Esophagus (tissue), 2 donors: ENCODE data around the gene RARS1. TPM values are rescaled to one million over a fixed set of nuclear protein-coding genes. Genes with fewer than 3 reads are reported as not detected.

Experiments used
- H3K27ac ChIP-seq, 2 donors: one replicate each; pipeline ENCODE4 v1.5.1; 2013; ENCODE audit warnings: low read depth in 2 of 2, mild to moderate bottlenecking in 2 of 2, inconsistent platforms in 1 of 2, low read length in 1 of 2, moderate library complexity in 1 of 2
- H3K27me3 ChIP-seq, 2 donors: one replicate each; pipeline ENCODE4 v1.6.1; 2013; ENCODE audit warnings: low read length in 2 of 2, control low read depth in 1 of 2, mild to moderate bottlenecking in 1 of 2; ENCODE audit not compliant: insufficient read depth in 2 of 2, control insufficient read depth in 1 of 2
- H3K36me3 ChIP-seq, 2 donors: one replicate each; pipeline ENCODE4 v1.6.1; 2013; ENCODE audit warnings: low read length in 1 of 2; ENCODE audit not compliant: control insufficient read depth in 2 of 2, insufficient read depth in 2 of 2
- H3K4me1 ChIP-seq, 2 donors: one replicate each; pipeline ENCODE4 v1.6.1; 2013; ENCODE audit warnings: low read length in 1 of 2; ENCODE audit not compliant: control insufficient read depth in 2 of 2, insufficient read depth in 2 of 2
- H3K4me3 ChIP-seq, 2 donors: one replicate each; pipeline ENCODE4 v1.5.1; 2013; ENCODE audit warnings: low read length in 2 of 2, mild to moderate bottlenecking in 2 of 2, low read depth in 1 of 2, moderate library complexity in 1 of 2
- H3K9me3 ChIP-seq, 2 donors: one replicate each; pipeline ENCODE4 v1.6.1; 2013; ENCODE audit warnings: mild to moderate bottlenecking in 2 of 2, low read depth in 1 of 2, low read length in 1 of 2, moderate library complexity in 1 of 2; ENCODE audit not compliant: control insufficient read depth in 2 of 2, insufficient read depth in 1 of 2
- WGBS, 2 donors: extraction: QIAGEN DNeasy Blood & Tissue Kit; methylation state at CpG; one replicate each; pipeline ENCODE4 v1.1.7; 2013; 5-methylcytosine and 5-hydroxymethylcytosine counted together
- polyA plus RNA-seq, 2 donors: library from polyadenylated mRNA; stranded (reverse); fragments of 200-250 nt; gene quantifications; one replicate each; pipeline ENCODE4 v1.2.3, GENCODE V29; 2013
- donor health status: healthy with polysubstance abuse.
- donor health status: Bipolar disorder and iron deficiency.

The RARS1 gene
- 10 to 100 TPM; 26.9 to 44.6 TPM for polyA plus RNA-seq

GRCh38 chr5:168486136-168486879 lies at the start of gene RARS1:
Gene RARS1, plus strand, starts transcription at chr5:168486471. Its CDS starts 28 bp downstream, at chr5:168486499.
- H3K4me3 ChIP-seq: peak within 1 kb of the TSS; percentile 98 to 99
- 0 to 1% methylated on average over 40 of the region's 40 CpGs for WGBS, 2 donors
- H3K27ac ChIP-seq: peak within 1 kb of the TSS; percentile 78 to 87
- no peaks in the 10 kb centered on the region for H3K27me3 ChIP-seq
- H3K36me3 ChIP-seq: peaks cover 5 to 7% of the 10 kb centered on the region in 2 donors
- no peaks in the 10 kb centered on the region for H3K4me1 ChIP-seq
- H3K9me3 ChIP-seq: no peaks in the 10 kb centered on the region

GRCh38 chr5:168438349-168438748 lies 47.9 kb upstream of the RARS1 start:
- WGBS, 2 donors: 61 to 65% methylated on average over 5 of the region's 5 CpGs
- Histone ChIP-seq H3K36me3 (peaks cover 0 to 19% of the 10 kb centered on the region in 2 donors), H3K27ac (no peak overlapping the region), H3K27me3 (no peaks in the 10 kb centered on the region), H3K4me3 (no peak overlapping the region), H3K4me1 (no peaks in the 10 kb centered on the region), H3K9me3 (peaks cover 0 to 3% of the 10 kb centered on the region in 2 donors)

DNA sequence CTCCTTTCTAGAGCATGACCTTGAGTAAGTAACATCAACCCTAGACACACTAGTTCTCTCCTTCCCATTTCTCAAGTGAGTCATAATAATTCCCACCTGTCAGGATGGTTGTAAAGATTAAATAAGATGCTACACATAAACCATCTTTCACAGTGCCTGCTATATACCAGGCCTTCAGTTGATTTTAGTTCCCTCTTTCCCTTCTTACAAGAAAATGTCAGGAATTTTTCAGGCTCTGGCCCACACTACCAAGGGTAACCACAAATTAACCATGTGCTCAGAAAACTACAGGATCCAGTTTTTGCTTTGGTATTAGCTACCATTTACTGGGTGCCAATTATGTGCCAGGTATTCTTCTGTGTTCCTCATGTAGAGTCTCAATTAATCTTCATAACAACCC lies 42.7 kb upstream of the RARS1 start:
- no peak overlapping the region for H3K4me3 ChIP-seq
- H3K4me1 ChIP-seq: no peaks in the 10 kb centered on the region
- no peaks in the 10 kb centered on the region for H3K27me3 ChIP-seq

DNA sequence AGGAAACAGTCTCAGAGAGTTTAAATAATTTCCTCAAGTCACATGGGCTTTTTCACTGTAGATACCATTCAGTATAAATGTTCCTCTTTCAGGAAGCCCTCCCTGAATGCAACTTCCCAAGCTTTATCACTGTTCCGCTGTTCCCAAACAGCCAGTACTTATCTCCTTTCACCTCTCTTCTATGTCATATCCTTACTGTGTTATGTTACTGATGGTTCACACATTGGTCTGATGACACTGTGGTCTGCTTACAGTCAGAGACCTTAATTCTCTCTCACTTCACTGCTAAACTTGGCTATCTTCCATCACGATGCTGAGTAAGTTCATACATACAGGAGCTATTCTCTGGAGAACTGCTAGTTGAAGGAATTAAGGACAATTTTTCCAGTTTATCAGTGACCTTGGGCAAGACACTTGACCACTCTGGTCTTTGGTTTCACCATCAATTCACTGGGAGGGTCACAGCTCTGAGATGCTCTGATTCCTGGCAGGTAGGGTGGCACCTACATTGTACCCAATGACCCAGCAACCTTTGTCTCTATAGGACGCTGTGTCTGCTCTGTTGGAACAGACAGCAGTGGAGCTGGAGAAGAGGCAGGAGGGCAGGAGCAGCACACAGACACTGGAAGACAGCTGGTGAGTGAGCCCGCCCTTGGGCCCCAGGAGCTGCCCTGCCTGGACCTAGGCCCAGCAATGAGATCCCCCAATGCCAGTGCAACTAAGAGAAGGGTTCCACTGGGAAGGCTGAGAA lies 42.1 kb upstream of the RARS1 start:
- no peaks in the 10 kb centered on the region for H3K27me3 ChIP-seq
- H3K9me3 ChIP-seq: peaks cover 0 to 3% of the 10 kb centered on the region in 2 donors
- 90% methylated on average over 4 of the region's 4 CpGs for WGBS, 2 donors
- no peak overlapping the region for H3K4me3 ChIP-seq
- no peak overlapping the region for H3K27ac ChIP-seq
- H3K36me3 ChIP-seq: peaks cover 0 to 14% of the 10 kb centered on the region in 2 donors
- H3K4me1 ChIP-seq: no peaks in the 10 kb centered on the region

More for the DNA sequence above, 42.7 kb upstream of the RARS1 start:
- Histone ChIP-seq H3K36me3 (peaks cover 0 to 14% of the 10 kb centered on the region in 2 donors), H3K9me3 (peaks cover 0 to 3% of the 10 kb centered on the region in 2 donors), H3K27ac (no peak overlapping the region)

GRCh38 chr5:168446983-168447619 lies 39.2 kb upstream of the RARS1 start:
- WGBS, 2 donors: 86 to 90% methylated on average over 10 of the region's 10 CpGs
- H3K4me3 ChIP-seq: no peak overlapping the region
- H3K4me1 ChIP-seq: no peaks in the 10 kb centered on the region
- H3K27ac ChIP-seq: no peak overlapping the region
- H3K9me3 ChIP-seq: no peaks in the 10 kb centered on the region
- H3K36me3 ChIP-seq: peaks cover 0 to 8% of the 10 kb centered on the region in 2 donors
- H3K27me3 ChIP-seq: no peaks in the 10 kb centered on the region

DNA sequence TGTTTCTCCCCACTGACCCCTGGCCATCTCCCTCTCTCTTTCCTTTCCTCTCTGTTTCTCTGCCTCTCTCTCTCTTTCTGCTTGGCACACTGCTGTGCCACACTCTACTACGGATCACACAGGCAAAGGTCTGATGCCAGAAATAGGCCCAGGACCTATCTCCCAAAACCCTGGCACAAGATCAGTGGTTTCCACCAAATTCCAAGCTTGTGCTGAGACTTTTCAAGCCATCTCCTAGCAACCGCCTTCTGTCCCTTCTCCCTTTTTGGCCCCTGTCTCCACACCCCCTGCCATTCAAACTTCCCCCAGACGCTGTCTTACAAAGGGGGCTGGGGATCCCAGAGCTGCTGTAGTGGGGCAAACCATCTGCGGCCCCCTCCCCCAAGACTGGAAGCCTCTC lies 38.5 kb upstream of the RARS1 start:
- WGBS, 2 donors: 75 to 78% methylated on average over 4 of the region's 4 CpGs
- Histone ChIP-seq H3K27me3 (no peaks in the 10 kb centered on the region), H3K4me1 (no peaks in the 10 kb centered on the region), H3K4me3 (no peak overlapping the region), H3K36me3 (peaks cover 0 to 8% of the 10 kb centered on the region in 2 donors), H3K27ac (no peak overlapping the region), H3K9me3 (no peaks in the 10 kb centered on the region)

DNA sequence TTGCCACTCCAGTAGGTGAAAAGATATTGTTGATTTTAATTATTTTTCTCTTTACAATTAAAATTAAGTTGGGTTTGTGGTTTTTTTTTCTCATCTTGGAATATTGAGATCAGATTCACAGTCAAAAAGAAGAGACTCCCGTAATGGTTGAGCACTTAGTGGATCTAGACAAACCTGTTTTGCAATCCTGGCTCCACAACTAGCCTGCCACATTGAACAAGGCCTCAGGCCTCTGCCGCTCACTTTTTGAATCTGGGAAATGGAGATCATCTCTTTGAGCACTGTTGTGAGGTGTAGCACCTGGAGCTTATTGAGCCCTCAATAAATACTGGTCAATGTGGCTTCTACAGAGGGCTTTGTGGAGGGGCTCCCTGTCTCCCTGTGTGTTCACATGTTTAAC lies 37.1 kb upstream of the RARS1 start:
- Histone ChIP-seq H3K4me1 (no peaks in the 10 kb centered on the region), H3K36me3 (peaks cover 0 to 3% of the 10 kb centered on the region in 2 donors), H3K27me3 (no peaks in the 10 kb centered on the region), H3K4me3 (no peak overlapping the region), H3K27ac (no peak overlapping the region), H3K9me3 (no peaks in the 10 kb centered on the region)
- WGBS, 2 donors: 54 to 70% methylated on average over 2 of the region's 2 CpGs

DNA sequence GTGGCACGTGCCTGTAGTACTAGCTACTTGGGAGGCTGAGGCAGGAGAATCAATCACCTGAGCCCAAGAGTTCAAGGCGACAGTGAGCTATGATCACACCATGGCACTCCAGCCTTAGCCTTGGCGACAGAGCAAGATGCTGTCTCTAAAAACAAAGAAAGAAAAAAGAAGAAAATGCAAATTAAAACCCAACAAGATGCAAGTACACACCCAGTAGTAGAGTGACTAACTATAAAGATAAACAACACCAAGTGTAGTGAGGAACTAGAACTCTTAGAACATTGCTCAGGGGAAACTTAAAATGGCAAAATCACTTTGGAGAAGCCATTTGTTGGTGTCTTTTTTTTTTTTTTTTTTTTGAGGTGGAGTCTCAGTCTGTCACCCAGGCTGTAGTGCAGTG lies 34.7 kb upstream of the RARS1 start:
- Histone ChIP-seq H3K36me3 (peaks cover 0 to 5% of the 10 kb centered on the region in 2 donors), H3K9me3 (no peaks in the 10 kb centered on the region), H3K27me3 (no peaks in the 10 kb centered on the region), H3K4me3 (no peak overlapping the region), H3K27ac (peak overlapping the region in 1 of 2 donors; percentile 9), H3K4me1 (peaks cover 0 to 2% of the 10 kb centered on the region in 2 donors)
- 92 to 93% methylated on average over 3 of the region's 3 CpGs for WGBS, 2 donors

DNA sequence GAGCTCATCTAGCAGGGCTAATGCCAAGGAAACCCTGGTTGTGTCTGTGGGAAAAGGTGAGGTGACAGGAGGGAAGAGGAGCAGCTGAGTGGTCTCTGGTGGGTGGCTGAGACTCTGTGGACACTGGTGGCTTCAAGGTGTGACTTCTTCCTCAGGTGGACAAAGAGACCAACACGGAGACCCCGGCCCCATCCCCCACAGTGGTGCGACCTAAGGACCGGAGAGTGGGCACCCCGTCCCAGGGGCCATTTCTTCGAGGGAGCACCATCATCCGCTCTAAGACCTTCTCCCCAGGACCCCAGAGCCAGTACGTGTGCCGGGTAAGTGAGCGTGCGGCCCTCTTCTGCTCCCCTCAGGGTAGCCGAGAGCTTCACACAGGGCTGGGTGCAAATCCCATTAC lies 31.1 kb upstream of the RARS1 start:
- peaks cover 0 to 10% of the 10 kb centered on the region in 2 donors for H3K36me3 ChIP-seq
- H3K9me3 ChIP-seq: no peaks in the 10 kb centered on the region
- WGBS, 2 donors: 91 to 95% methylated on average over 12 of the region's 12 CpGs
- H3K4me1 ChIP-seq: peaks cover 0 to 2% of the 10 kb centered on the region in 2 donors
- no peak overlapping the region for H3K4me3 ChIP-seq
- no peak overlapping the region for H3K27ac ChIP-seq
- H3K27me3 ChIP-seq: no peaks in the 10 kb centered on the region
